Measurements from ENCODE around the gene MCF2L. TPM values are rescaled to one million over a fixed set of nuclear protein-coding genes. Genes with fewer than 3 reads are reported as not detected.
A peak's percentile ranks its signal among the peaks of the same experiment; 100 is the strongest.

MCF2L gene
- total RNA-seq, 6 experiments from 2014 or later = 9.6 to 18.4 (median 11.7) TPM

DNA sequence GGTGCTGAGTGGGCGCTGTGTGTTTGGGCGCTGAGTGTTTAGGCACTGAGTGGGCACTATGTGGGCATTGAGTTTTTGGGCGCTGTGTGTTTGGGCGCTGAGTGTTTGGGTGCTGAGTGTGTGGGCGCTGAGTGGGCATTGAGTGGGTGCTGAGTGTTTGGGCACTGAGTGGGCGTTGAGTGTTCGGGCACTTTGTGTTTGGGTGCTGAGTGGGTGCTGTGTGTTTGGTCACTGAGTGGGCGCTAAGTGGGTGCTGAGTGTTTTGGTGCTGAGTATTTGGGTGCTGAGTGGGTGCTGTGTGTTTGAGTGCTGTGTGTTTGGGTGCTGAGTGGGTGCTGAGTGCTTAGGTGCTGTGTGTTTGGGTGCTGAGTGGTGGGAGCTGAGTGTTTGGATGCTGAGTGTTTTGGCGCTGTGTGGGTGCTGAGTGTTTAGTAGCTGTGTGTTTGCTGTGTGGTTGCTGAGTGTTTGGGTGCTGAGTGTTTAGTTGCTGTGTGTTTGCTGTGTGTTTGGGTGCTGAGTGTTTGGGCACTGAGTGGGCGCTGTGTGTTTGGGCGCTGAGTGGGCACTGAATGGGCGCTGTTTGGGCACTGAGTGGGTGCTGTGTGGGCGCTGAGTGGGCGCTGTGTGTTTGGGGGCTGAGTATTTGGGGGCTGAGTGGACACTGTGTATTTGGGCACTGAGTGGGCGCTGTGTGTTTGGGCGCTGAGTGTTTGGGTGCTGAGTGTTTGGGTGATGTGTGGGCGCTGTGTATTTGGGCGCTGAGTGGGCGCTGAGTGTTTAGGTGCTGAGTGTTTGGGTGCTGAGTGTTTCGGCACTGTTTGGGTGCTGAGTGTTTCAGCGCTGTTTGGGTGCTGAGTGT, 89.3 kb downstream of the MCF2L start:
- Histone ChIP-seq H3K27ac (no peak overlapping the region), H3K4me1 (no peaks in the 10 kb centered on the region), H3K4me3 (no peak overlapping the region), H3K27me3 (no peaks in the 10 kb centered on the region), H3K9me3 (no peaks in the 10 kb centered on the region), H3K36me3 (peaks cover 0 to 3% (median 0%) of the 10 kb centered on the region in 4 donors)
- intact Hi-C loops (cut with DNase I) = no loop called here
- TF ChIP-seq POLR2A (IDR thresholded peaks at IDR 0.05) = no peak
- TF ChIP-seq, protein P1, sequence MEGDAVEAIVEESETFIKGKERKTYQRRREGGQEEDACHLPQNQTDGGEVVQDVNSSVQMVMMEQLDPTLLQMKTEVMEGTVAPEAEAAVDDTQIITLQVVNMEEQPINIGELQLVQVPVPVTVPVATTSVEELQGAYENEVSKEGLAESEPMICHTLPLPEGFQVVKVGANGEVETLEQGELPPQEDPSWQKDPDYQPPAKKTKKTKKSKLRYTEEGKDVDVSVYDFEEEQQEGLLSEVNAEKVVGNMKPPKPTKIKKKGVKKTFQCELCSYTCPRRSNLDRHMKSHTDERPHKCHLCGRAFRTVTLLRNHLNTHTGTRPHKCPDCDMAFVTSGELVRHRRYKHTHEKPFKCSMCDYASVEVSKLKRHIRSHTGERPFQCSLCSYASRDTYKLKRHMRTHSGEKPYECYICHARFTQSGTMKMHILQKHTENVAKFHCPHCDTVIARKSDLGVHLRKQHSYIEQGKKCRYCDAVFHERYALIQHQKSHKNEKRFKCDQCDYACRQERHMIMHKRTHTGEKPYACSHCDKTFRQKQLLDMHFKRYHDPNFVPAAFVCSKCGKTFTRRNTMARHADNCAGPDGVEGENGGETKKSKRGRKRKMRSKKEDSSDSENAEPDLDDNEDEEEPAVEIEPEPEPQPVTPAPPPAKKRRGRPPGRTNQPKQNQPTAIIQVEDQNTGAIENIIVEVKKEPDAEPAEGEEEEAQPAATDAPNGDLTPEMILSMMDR (IDR thresholded peaks at IDR 0.05) = no peak
- WGBS (ENCODE audit: insufficient coverage, low coverage, low lambda C conversion rate, missing lambda C conversion rate) = 92% methylated on average over 17 of the region's 21 CpGs
- ATAC-seq (no peak), DNase-seq (peak in 1 of 3 donors; percentile 29)

DNA sequence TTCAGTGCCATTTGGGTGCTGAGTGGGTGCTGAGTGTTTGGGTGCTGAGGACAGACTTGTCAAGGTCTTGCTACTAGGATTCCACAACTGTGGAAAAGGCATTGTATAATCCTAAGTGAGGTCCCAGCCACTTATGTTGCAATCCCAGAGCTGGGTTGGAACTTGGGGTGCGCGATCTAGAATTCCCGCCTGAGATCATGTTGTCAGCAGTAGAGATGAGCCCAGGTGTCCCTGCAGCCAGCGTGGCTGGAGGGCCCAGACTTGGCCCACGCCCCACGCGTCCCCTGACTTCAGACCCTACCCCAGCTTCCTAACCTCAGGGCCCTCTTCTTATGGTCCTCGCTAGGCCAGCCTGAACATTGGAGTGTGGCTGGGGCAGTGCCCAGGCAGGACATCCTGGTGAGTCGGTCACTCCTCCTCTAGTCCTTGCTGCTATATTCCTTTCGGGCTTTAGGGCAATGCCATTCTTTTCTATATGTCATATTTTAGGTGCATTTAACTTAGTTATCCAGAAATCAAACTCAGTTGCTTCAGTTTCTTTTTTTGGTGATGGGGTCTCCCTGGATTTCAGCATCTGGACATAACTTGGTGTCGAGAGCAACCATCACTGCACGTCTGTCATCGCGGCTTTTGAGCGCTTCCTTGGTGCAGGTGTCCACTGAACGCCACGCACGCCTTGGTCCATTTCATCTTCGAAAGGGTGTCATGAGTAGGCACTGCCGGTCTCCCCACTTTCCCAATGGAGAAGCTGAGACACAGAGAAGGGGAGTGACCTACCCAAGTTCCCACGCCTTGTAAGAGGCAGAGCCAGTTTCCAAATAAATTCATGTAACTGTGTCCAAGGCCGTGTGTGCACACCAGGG, 90.2 kb downstream of the MCF2L start:
- ATAC-seq = peak in 1 of 4 donors; percentile 23
- intact Hi-C loops (cut with DNase I) = no loop called here
- Histone ChIP-seq H3K4me1 (no peaks in the 10 kb centered on the region), H3K4me3 (no peak overlapping the region), H3K27me3 (no peaks in the 10 kb centered on the region), H3K36me3 (peaks cover 0 to 3% (median 0%) of the 10 kb centered on the region in 4 donors), H3K27ac (no peak overlapping the region), H3K9me3 (no peaks in the 10 kb centered on the region)
- 93% methylated on average over 13 of the region's 22 CpGs for WGBS (ENCODE audit: insufficient coverage, low coverage, low lambda C conversion rate, missing lambda C conversion rate)
- no peak for TF ChIP-seq POLR2A (IDR thresholded peaks at IDR 0.05)
- TF ChIP-seq, protein P1 (IDR thresholded peaks at IDR 0.05) = no peak
- DNase-seq = peak in 1 of 3 donors; percentile 37

DNA sequence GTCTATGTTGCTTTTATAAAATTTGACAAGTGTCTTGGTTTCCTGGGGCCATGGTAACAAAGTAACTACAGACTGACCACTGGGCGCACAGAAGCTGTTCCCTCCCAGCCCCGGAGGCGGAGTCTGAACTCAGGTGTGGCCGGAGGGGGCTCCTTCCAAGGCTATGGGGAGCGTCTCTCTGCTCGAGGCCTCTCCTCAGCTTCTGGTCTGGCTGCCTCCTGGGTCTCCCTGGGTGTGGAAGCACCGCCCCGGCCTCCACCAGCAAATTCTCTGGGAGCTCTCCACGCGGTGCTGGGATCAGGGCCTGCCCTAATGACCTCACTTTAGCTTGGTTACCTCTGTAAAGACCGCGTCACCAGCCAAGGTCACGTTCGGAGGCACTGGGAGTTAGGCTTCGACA, 90.9 kb downstream of the MCF2L start:
- WGBS (ENCODE audit: insufficient coverage, low coverage, low lambda C conversion rate, missing lambda C conversion rate) = 77% methylated on average over 3 of the region's 15 CpGs
- Histone ChIP-seq H3K4me3 (no peak overlapping the region), H3K27me3 (no peaks in the 10 kb centered on the region), H3K9me3 (no peaks in the 10 kb centered on the region), H3K36me3 (peaks cover 0 to 3% (median 0%) of the 10 kb centered on the region in 4 donors), H3K4me1 (no peaks in the 10 kb centered on the region), H3K27ac (no peak overlapping the region)
- intact Hi-C loops (cut with DNase I) = no loop called here
- no peak for ATAC-seq
- TF ChIP-seq POLR2A (IDR thresholded peaks at IDR 0.05) = no peak
- TF ChIP-seq, protein P1 (IDR thresholded peaks at IDR 0.05) = no peak
- DNase-seq = peak in 2 of 3 donors; percentile 15 to 35

DNA sequence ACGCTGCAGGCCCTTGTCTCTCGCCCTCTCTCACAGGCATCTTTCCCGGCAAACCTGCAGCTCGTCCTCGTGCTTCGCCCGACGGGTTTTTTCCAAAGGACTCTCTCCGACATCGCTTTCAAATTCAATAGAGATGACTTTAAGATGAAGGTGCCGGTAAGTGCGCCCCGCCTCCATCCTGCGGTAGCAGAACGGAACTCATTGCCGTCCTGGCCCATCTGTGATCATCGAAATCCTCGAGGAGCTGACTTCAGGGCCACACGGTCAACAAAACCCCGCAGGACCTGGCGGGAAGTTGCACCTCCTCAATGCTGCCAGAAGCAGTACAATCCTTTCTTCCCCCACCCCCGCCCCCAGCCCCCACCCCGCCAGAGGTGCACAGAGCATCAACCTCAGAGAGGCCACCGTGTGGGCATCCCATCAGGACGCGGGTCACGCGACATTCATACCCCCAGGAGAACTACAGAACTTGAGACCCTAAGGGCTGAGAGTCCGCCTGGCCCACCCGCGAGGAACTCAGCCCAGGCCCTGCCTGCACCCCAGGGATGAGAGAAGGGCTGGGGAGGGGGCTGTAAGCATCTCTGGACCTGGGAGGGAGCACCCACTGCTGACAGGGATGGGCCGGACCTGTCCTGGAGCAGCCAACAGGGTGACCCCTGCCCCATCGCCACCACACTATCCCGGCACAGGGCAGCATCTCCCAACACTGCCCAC, 91.7 kb downstream of the MCF2L start:
- WGBS (ENCODE audit: insufficient coverage, low coverage, low lambda C conversion rate, missing lambda C conversion rate) = 92% methylated on average over 18 of the region's 34 CpGs

More for the DNA sequence above, 91.7 kb downstream of the MCF2L start:
- Histone ChIP-seq H3K9me3 (no peaks in the 10 kb centered on the region), H3K36me3 (peaks cover 0 to 3% (median 0%) of the 10 kb centered on the region in 4 donors), H3K4me1 (no peaks in the 10 kb centered on the region), H3K4me3 (no peak overlapping the region), H3K27me3 (no peaks in the 10 kb centered on the region), H3K27ac (no peak overlapping the region)
- TF ChIP-seq, protein P1 (IDR thresholded peaks at IDR 0.05) = no peak
- no peak for TF ChIP-seq POLR2A (IDR thresholded peaks at IDR 0.05)
- no peak for ATAC-seq
- DNase-seq = peak in 2 of 3 donors; percentile 12 to 39
- intact Hi-C loops (cut with DNase I) = no loop called here
